CD8-positive, alpha-beta memory T cell (primary cell): ENCODE results near the gene CENPT. TPM values are rescaled to one million over a fixed set of nuclear protein-coding genes. Genes with fewer than 3 reads are reported as not detected.

Experiments used
- CTCF ChIA-PET: fragments of 350-600 bp; sonication (Branson Sonifier 250); formaldehyde crosslinking; loops from one replicate; lab custom pipeline; 2021; ENCODE audit warnings: antibody characterized with exemption; lab: Charles Lee
- POLR2A ChIA-PET: fragments of 350-600 bp; sonication (Branson Sonifier 250); formaldehyde crosslinking; loops from one replicate; lab custom pipeline; 2021; ENCODE audit warnings: antibody characterized with exemption; lab: Charles Lee
- DNase-seq, 5 donors: peaks; one replicate each; pipeline versions ENCODE4 v3.0.0 to v3.0.0-alpha.2; 2020 to 2022; ENCODE audit warnings: mixed read lengths in 1 of 5
- H3K27ac ChIP-seq: one replicate; pipeline ENCODE4 v1.7.0; 2013; ENCODE audit warnings: low read depth, mild to moderate bottlenecking, low read length, moderate library complexity
- H3K27me3 ChIP-seq: 2 replicates; pipeline ENCODE4 v1.7.0; 2013; ENCODE audit warnings: low read length, mild to moderate bottlenecking; ENCODE audit not compliant: insufficient read depth, poor library complexity, severe bottlenecking
- H3K36me3 ChIP-seq: 2 replicates; pipeline ENCODE4 v1.7.0; 2013; ENCODE audit warnings: mild to moderate bottlenecking, low read length, moderate library complexity; ENCODE audit not compliant: insufficient read depth
- H3K4me1 ChIP-seq: 2 replicates; pipeline ENCODE4 v1.7.0; 2013; ENCODE audit warnings: mild to moderate bottlenecking, low read length, moderate library complexity; ENCODE audit not compliant: insufficient read depth
- H3K4me3 ChIP-seq: 2 replicates; pipeline ENCODE4 v1.7.0; 2013; ENCODE audit warnings: mild to moderate bottlenecking, low read length
- H3K9me3 ChIP-seq: 2 replicates; pipeline ENCODE4 v1.7.0; 2013; ENCODE audit warnings: mild to moderate bottlenecking, low read length
- H3K27ac Mint-ChIP-seq, 8 donors: one replicate each; pipeline ENCODE4 v1.8.0; 2020 to 2021; ENCODE audit warnings: mixed read lengths in 8 of 8, mild to moderate bottlenecking in 6 of 8, inconsistent platforms in 3 of 8, moderate library complexity in 3 of 8
- H3K27me3 Mint-ChIP-seq, 2 donors: one replicate each; pipeline ENCODE4 v1.8.0; 2020 to 2021; ENCODE audit warnings: mixed read lengths in 2 of 2, mild to moderate bottlenecking in 1 of 2, moderate library complexity in 1 of 2
- H3K36me3 Mint-ChIP-seq, 3 donors: one replicate each; pipeline ENCODE4 v1.8.0; 2020 to 2021; ENCODE audit warnings: mixed read lengths in 3 of 3, inconsistent platforms in 1 of 3, mild to moderate bottlenecking in 1 of 3
- H3K4me1 Mint-ChIP-seq, 3 donors: one replicate each; pipeline ENCODE4 v1.8.0; 2020 to 2021; ENCODE audit warnings: mixed read lengths in 3 of 3, inconsistent platforms in 1 of 3, mild to moderate bottlenecking in 1 of 3
- H3K4me3 Mint-ChIP-seq, 7 donors: one replicate each; pipeline ENCODE4 v1.8.0; 2020 to 2021; ENCODE audit warnings: mixed read lengths in 7 of 7, mild to moderate bottlenecking in 6 of 7, moderate library complexity in 4 of 7, inconsistent platforms in 2 of 7
- H3K9me3 Mint-ChIP-seq, 5 donors: one replicate each; pipeline ENCODE4 v1.8.0; 2020 to 2022; ENCODE audit warnings: mixed read lengths in 5 of 5, mild to moderate bottlenecking in 3 of 5, moderate library complexity in 2 of 5, inconsistent platforms in 1 of 5
- polyA plus RNA-seq: library from polyadenylated mRNA; unstranded; fragments of 300-500 nt; fragmentation: Illumina TruSeq; gene quantifications from one replicate; pipeline ENCODE4 v1.2.3, GENCODE V29; 2021
- total RNA-seq, 2 experiments: library from RNA; stranded (reverse); gene quantifications; one replicate each; pipeline ENCODE4 v1.2.3, GENCODE V29; 2021

The CENPT gene
- total and polyA plus RNA-seq, 3 experiments from 2014 or later: 14.3 to 58.6 (median 56.5) TPM

DNA sequence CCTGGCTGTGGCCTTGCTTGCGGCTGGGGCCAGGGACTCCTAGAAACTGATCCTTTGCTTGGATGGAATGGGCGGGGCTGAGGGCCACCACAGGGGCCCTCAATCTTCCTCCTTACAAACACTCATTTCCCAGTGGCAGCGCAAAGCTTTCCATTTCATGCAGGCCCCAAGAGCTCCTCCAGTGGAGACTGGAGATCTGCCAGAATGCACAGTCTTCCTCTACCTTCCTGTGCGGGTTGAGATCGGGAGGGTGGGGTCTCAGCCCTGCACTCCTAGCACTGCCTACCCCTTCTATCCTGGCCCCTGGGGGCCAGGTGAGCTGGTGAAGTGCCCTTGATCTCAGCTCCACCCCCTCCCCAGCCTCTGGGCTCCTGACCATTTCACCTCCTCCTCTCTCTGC is 38.9 kb upstream of the CENPT start:
- no peaks in the 10 kb centered on the region for H3K27me3 ChIP-seq

DNA sequence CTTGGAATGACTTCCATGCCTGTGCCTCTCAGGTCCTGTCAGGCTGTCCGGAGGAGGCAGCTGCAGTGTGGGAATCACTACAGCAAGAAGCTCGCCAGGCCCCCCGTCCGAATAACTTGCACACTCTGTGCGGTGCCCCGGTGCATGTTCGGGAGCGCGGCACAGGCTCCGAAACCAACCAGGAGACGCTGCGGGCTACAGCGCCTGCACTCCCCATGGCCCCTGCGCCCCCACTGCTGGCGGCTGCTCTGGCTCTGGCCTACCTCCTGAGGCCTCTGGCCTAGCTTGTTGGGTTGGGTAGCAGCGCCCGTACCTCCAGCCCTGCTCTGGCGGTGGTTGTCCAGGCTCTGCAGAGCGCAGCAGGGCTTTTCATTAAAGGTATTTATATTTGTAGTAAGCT is 38.5 kb upstream of the CENPT start:
- ChIA-PET POLR2A (interaction anchor here (0.6 kb wide), 1 partner anchor 17 kb away, joined by 3 read pairs; no protein-coding TSS in a partner anchor), CTCF (interaction anchor here (1.0 to 3.0 kb wide), 5 partner anchors 10 to 155 kb away, joined by 3 to 12 read pairs (median 3); partner anchors contain the start of genes RANBP10 and TSNAXIP1)
- no peaks in the 10 kb centered on the region for H3K4me1 ChIP-seq
- no peaks in the 10 kb centered on the region for H3K9me3 ChIP-seq
- no peak overlapping the region for H3K4me3 ChIP-seq
- Mint-ChIP-seq H3K27me3 (no peaks in the 10 kb centered on the region), H3K4me3 (no peak overlapping the region), H3K36me3 (peaks cover 0 to 50% (median 2%) of the 10 kb centered on the region in 3 donors), H3K9me3 (no peaks in the 10 kb centered on the region), H3K27ac (peak overlapping the region in 1 of 8 donors; percentile 41), H3K4me1 (no peaks in the 10 kb centered on the region)
- H3K27me3 ChIP-seq: no peaks in the 10 kb centered on the region
- H3K36me3 ChIP-seq: peaks cover 35% of the 10 kb centered on the region
- H3K27ac ChIP-seq: no peak overlapping the region
- DNase-seq: no peak

More for the DNA sequence above, 38.9 kb upstream of the CENPT start:
- Mint-ChIP-seq H3K27ac (peak overlapping the region in 3 of 8 donors; percentile 41 to 63 (median 43)), H3K4me3 (no peak overlapping the region), H3K4me1 (no peaks in the 10 kb centered on the region), H3K9me3 (no peaks in the 10 kb centered on the region), H3K36me3 (peaks cover 0 to 46% (median 2%) of the 10 kb centered on the region in 3 donors), H3K27me3 (no peaks in the 10 kb centered on the region)
- ChIA-PET POLR2A (interaction anchor here (0.6 to 0.7 kb wide), 2 partner anchors 17 to 140 kb away, joined by 3 to 4 read pairs; no protein-coding TSS in a partner anchor), CTCF (interaction anchor here (1.0 to 3.0 kb wide), 5 partner anchors 10 to 155 kb away, joined by 3 to 12 read pairs (median 3); partner anchors contain the start of genes RANBP10 and TSNAXIP1)
- Histone ChIP-seq H3K27ac (no peak overlapping the region), H3K9me3 (no peaks in the 10 kb centered on the region), H3K4me1 (no peaks in the 10 kb centered on the region), H3K36me3 (peaks cover 31% of the 10 kb centered on the region), H3K4me3 (no peak overlapping the region)
- DNase-seq: no peak

DNA sequence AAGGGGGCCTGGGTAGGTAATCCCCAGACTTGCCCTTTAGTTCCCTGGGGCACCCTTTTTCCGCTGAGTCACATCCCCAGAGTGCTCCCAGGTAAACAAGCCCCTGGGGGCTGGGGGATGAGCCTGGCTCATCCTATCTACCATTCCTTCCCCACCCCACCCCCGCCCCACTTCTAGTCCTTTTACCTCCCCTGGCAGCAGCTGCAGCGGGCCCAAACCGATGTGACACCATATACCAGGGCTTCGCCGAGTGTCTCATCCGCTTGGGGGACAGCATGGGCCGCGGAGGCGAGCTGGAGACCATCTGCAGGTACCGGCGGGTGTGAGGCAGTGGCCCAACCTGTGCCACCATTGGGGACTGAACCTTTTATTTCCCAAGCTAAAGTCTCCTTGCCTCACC is 38.1 kb upstream of the CENPT start:
- H3K9me3 Mint-ChIP-seq: no peaks in the 10 kb centered on the region
- no peak overlapping the region for H3K4me3 ChIP-seq

DNA sequence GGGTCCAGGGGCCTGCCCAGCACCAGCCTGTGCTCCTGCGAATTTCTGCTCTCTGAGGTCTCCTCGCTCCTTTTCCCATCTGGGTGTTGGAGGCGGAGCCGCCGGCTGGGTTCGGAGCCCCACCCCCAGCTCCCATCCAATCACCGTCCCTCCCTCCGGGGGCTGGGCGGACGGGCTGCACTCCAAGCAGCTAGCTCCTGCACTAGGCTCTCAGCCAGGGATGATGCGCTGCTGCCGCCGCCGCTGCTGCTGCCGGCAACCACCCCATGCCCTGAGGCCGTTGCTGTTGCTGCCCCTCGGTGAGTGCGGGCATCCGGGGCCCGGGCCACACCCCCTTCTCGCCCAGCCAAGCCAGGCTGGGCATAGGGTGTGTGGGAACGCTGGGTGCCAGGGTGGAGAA is 37.2 kb upstream of the CENPT start, which contains the start of gene NRN1L:
Gene NRN1L (plus strand): TSS at position 202 of the 400 bp plus-strand sequence. CDS start 19 bp downstream, at position 221.
- Mint-ChIP-seq H3K4me3 (no peak within 1 kb of the TSS), H3K27me3 (no peaks in the 10 kb centered on the region), H3K36me3 (peaks cover 0 to 63% (median 2%) of the 10 kb centered on the region in 3 donors), H3K9me3 (no peaks in the 10 kb centered on the region), H3K27ac (peak within 1 kb of the TSS in 3 of 8 donors; percentile 24 to 82 (median 77)), H3K4me1 (no peaks in the 10 kb centered on the region)
- H3K36me3 ChIP-seq: peaks cover 48% of the 10 kb centered on the region
- H3K27me3 ChIP-seq: no peaks in the 10 kb centered on the region
- CTCF ChIA-PET: interaction anchor here (0.8 to 4.1 kb wide), 23 partner anchors 8 to 363 kb away, joined by 3 to 44 read pairs (median 6); partner anchors contain the start of genes DDX28, DUS2, EDC4 and PSKH1
- no peaks in the 10 kb centered on the region for H3K9me3 ChIP-seq
- H3K4me1 ChIP-seq: no peaks in the 10 kb centered on the region
- POLR2A ChIA-PET: interaction anchor here (0.5 to 1.0 kb wide), 2 partner anchors 156 to 358 kb away, joined by 3 to 4 read pairs; no protein-coding TSS in a partner anchor
- H3K27ac ChIP-seq: no peak within 1 kb of the TSS
- no peak for DNase-seq
- H3K4me3 ChIP-seq: no peak within 1 kb of the TSS

More for the DNA sequence above, 38.1 kb upstream of the CENPT start:
- Mint-ChIP-seq H3K4me3 (no peak overlapping the region), H3K27me3 (no peaks in the 10 kb centered on the region), H3K4me1 (no peaks in the 10 kb centered on the region), H3K36me3 (peaks cover 0 to 54% (median 2%) of the 10 kb centered on the region in 3 donors), H3K27ac (no peak overlapping the region)
- POLR2A ChIA-PET: interaction anchor here (0.6 kb wide), 1 partner anchor 16 kb away, joined by 3 read pairs; no protein-coding TSS in a partner anchor
- Histone ChIP-seq H3K4me1 (no peaks in the 10 kb centered on the region), H3K36me3 (peaks cover 39% of the 10 kb centered on the region), H3K27me3 (no peaks in the 10 kb centered on the region), H3K27ac (no peak overlapping the region), H3K9me3 (no peaks in the 10 kb centered on the region)
- DNase-seq: no peak
- CTCF ChIA-PET: interaction anchor here (1.0 to 3.4 kb wide), 8 partner anchors 11 to 179 kb away, joined by 3 to 27 read pairs (median 4); partner anchors contain the start of genes RANBP10 and TSNAXIP1

DNA sequence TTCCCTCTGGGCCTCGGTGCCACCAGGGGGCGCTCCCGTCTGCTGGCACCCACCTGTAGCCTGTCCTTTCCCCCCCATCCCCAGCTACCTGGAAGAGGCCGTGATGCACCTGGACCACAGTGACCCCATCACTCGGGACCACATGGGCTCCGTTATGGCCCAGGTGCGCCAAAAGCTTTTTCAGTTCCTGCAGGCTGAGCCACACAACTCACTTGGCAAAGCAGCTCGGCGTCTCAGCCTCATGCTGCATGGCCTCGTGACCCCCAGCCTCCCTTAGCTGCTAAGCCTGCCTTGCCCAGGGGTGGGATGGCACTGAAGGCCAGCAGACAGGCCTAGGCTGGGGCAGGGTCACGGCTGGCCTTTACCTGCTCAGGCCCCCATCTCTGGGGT is 36.4 kb upstream of the CENPT start:
- Histone ChIP-seq H3K4me3 (no peak overlapping the region), H3K27ac (no peak overlapping the region), H3K36me3 (peaks cover 56% of the 10 kb centered on the region), H3K9me3 (no peaks in the 10 kb centered on the region), H3K27me3 (no peaks in the 10 kb centered on the region), H3K4me1 (no peaks in the 10 kb centered on the region)
- Mint-ChIP-seq H3K36me3 (peaks cover 0 to 71% (median 2%) of the 10 kb centered on the region in 3 donors), H3K9me3 (no peaks in the 10 kb centered on the region), H3K27me3 (no peaks in the 10 kb centered on the region), H3K4me1 (no peaks in the 10 kb centered on the region), H3K4me3 (no peak overlapping the region), H3K27ac (peak overlapping the region in 3 of 8 donors; percentile 17 to 82 (median 24))
- ChIA-PET POLR2A (interaction anchor here (1.0 kb wide), 1 partner anchor 157 kb away, joined by 3 read pairs; no protein-coding TSS in a partner anchor), CTCF (interaction anchor here (0.7 to 4.1 kb wide), 53 partner anchors 9 to 407 kb away, joined by 3 to 44 read pairs (median 5); partner anchors contain the start of genes CTRL, DDX28, DUS2 and EDC4)
- DNase-seq: peak; percentile 66 to 80 (median 67)

DNA sequence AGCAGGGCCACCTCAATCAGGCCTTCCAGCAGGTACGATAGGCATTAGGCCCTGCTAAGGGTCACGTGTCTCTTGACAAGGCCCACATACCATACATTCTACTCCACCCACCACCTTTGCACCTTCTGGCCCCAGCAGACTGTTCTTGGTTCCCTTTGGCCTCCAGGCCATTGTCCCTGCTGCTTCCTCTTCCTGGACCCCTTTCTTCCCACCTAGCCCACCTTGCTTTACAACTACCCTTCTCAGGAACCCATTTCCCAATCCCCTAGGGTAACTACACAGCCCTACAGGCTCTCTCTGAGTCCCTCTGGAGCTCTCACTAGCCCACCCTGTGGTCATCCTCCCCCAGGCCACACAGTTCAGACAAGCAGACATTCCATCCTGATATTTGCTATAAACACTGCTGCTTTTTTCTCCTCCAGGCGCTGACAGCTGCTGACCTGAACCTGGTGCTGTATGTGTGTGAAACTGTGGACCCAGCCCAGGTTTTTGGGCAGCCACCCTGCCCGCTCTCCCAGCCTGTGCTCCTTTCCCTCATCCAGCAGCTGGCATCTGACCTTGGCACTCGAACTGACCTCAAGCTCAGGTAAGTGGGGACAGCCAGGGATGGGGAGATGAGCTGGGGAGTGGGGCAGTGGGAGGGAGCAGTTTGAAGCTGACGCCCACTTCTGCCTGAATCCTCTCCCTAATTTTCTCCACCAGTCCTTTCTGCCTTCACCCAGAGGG is 35.8 kb upstream of the CENPT start:
- H3K27ac Mint-ChIP-seq: peak overlapping the region in 3 of 8 donors; percentile 17 to 82 (median 24)
- H3K4me3 Mint-ChIP-seq: no peak overlapping the region
- DNase-seq: no peak
- no peaks in the 10 kb centered on the region for H3K9me3 ChIP-seq
- H3K4me1 ChIP-seq: no peaks in the 10 kb centered on the region
- no peaks in the 10 kb centered on the region for H3K4me1 Mint-ChIP-seq
- H3K36me3 ChIP-seq: peaks cover 62% of the 10 kb centered on the region
- no peaks in the 10 kb centered on the region for H3K27me3 Mint-ChIP-seq
- no peaks in the 10 kb centered on the region for H3K27me3 ChIP-seq
- ChIA-PET CTCF (interaction anchor here (0.7 to 4.1 kb wide), 51 partner anchors 9 to 408 kb away, joined by 3 to 44 read pairs (median 5); partner anchors contain the start of genes CTRL, DDX28, DUS2 and EDC4), POLR2A (interaction anchor here (0.5 kb wide), 1 partner anchor 557 kb away, joined by 3 read pairs; no protein-coding TSS in a partner anchor)
- peaks cover 0 to 76% (median 2%) of the 10 kb centered on the region in 3 donors for H3K36me3 Mint-ChIP-seq
- H3K27ac ChIP-seq: no peak overlapping the region
- no peak overlapping the region for H3K4me3 ChIP-seq
- H3K9me3 Mint-ChIP-seq: no peaks in the 10 kb centered on the region

DNA sequence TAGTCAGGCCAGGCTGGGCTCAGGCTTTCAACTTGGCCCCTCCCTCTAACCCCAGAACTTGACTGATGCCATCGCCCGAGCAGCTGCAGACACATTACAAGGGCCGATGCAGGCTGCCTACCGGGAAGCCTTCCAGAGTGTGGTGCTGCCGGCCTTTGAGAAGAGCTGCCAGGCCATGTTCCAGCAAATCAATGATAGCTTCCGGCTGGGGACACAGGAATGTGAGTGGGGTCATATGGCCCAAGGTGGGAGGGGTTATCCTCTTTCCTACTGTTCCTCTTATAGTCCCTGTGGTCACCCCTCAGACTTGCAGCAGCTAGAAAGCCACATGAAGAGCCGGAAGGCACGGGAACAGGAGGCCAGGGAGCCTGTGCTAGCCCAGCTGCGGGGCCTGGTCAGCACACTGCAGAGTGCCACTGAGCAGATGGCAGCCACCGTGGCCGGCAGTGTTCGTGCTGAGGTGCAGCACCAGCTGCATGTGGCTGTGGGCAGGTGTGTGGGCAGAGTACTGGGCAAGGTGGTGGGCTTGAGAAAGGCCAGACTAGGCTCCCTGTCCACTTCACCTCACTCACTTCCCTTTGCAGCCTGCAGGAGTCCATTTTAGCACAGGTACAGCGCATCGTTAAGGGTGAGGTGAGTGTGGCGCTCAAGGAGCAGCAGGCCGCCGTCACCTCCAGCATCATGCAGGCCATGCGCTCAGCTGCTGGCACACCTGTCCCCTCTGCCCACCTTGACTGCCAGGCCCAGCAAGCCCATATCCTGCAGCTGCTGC is 35.1 kb upstream of the CENPT start:
- H3K4me1 ChIP-seq: no peaks in the 10 kb centered on the region
- no peak overlapping the region for H3K4me3 ChIP-seq
- Mint-ChIP-seq H3K27ac (peak overlapping the region in 1 of 8 donors; percentile 24), H3K36me3 (peaks cover 0 to 84% (median 2%) of the 10 kb centered on the region in 3 donors), H3K4me3 (no peak overlapping the region), H3K27me3 (no peaks in the 10 kb centered on the region), H3K9me3 (no peaks in the 10 kb centered on the region), H3K4me1 (no peaks in the 10 kb centered on the region)
- CTCF ChIA-PET: interaction anchor here (0.7 to 4.1 kb wide), 23 partner anchors 8 to 361 kb away, joined by 3 to 44 read pairs (median 6); partner anchors contain the start of genes CENPT, CTRL, EDC4 and NFATC3
- DNase-seq: no peak
- POLR2A ChIA-PET: no interaction called here
- H3K9me3 ChIP-seq: no peaks in the 10 kb centered on the region
- H3K27me3 ChIP-seq: no peaks in the 10 kb centered on the region
- peaks cover 69% of the 10 kb centered on the region for H3K36me3 ChIP-seq
- no peak overlapping the region for H3K27ac ChIP-seq
